CD4-positive, alpha-beta memory T cell (primary cell): ENCODE measurements around the gene C7. TPM values are rescaled to one million over a fixed set of nuclear protein-coding genes. Genes with fewer than 3 reads are reported as not detected.
"Not testable (repeated sequence)": the region's sequence is repeated elsewhere in the genome, so short reads cannot be mapped to it uniquely, and the experiment has no call there.

Experiments
- CTCF ChIA-PET: fragments of 350-600 bp; sonication (Branson Sonifier 250); formaldehyde crosslinking; loops from one replicate; lab custom pipeline; 2021; ENCODE audit warnings: inconsistent platforms; ENCODE audit not compliant: partially characterized antibody; lab: Charles Lee
- POLR2A ChIA-PET: fragments of 350-600 bp; sonication (Branson Sonifier 250); formaldehyde crosslinking; loops from one replicate; lab custom pipeline; 2021; ENCODE audit not compliant: partially characterized antibody; lab: Charles Lee
- DNase-seq, 5 donors: peaks; one replicate each; pipeline versions ENCODE4 v3.0.0 to v3.0.0-alpha.2; 2020 to 2022; ENCODE audit warnings: mixed read lengths in 1 of 5
- H3K27ac ChIP-seq: one replicate; pipeline ENCODE4 v1.7.0; 2013; ENCODE audit warnings: low read depth, low read length
- H3K27me3 ChIP-seq: 2 replicates; pipeline ENCODE4 v1.7.0; 2013; ENCODE audit warnings: mild to moderate bottlenecking, low read length, moderate library complexity; ENCODE audit not compliant: insufficient read depth
- H3K36me3 ChIP-seq: 2 replicates; pipeline ENCODE4 v1.7.0; 2013; ENCODE audit warnings: mild to moderate bottlenecking, low read length, moderate library complexity; ENCODE audit not compliant: insufficient read depth
- H3K4me1 ChIP-seq: 2 replicates; pipeline ENCODE4 v1.7.0; 2013; ENCODE audit warnings: mild to moderate bottlenecking, low read length, moderate library complexity; ENCODE audit not compliant: insufficient read depth
- H3K4me3 ChIP-seq, 2 donors: one replicate each; pipeline ENCODE4 v1.7.0; 2013; ENCODE audit warnings: low read length in 2 of 2, mild to moderate bottlenecking in 1 of 2
- H3K9me3 ChIP-seq, 2 donors: one replicate each; pipeline ENCODE4 v1.7.0; 2013; ENCODE audit warnings: low read length in 2 of 2, control low read depth in 1 of 2; ENCODE audit not compliant: control insufficient read depth in 1 of 2
- H3K27ac Mint-ChIP-seq, 7 donors: one replicate each; pipeline ENCODE4 v1.8.0; 2020 to 2021; ENCODE audit warnings: mixed read lengths in 7 of 7, mild to moderate bottlenecking in 6 of 7, inconsistent platforms in 3 of 7, moderate library complexity in 3 of 7
- H3K27me3 Mint-ChIP-seq, 2 donors: one replicate each; pipeline ENCODE4 v1.8.0; 2020 to 2021; ENCODE audit warnings: mixed read lengths in 2 of 2
- H3K36me3 Mint-ChIP-seq, 2 donors: one replicate each; pipeline ENCODE4 v1.8.0; 2020 to 2021; ENCODE audit warnings: mixed read lengths in 2 of 2, inconsistent platforms in 1 of 2, mild to moderate bottlenecking in 1 of 2
- H3K4me1 Mint-ChIP-seq, 4 donors: one replicate each; pipeline ENCODE4 v1.8.0; 2020 to 2021; ENCODE audit warnings: mixed read lengths in 4 of 4, mild to moderate bottlenecking in 1 of 4
- H3K4me3 Mint-ChIP-seq, 8 donors: one replicate each; pipeline ENCODE4 v1.8.0; 2020 to 2021; ENCODE audit warnings: mixed read lengths in 8 of 8, mild to moderate bottlenecking in 7 of 8, moderate library complexity in 6 of 8, inconsistent platforms in 3 of 8
- H3K9me3 Mint-ChIP-seq, 8 donors: one replicate each; pipeline ENCODE4 v1.8.0; 2020 to 2021; ENCODE audit warnings: mixed read lengths in 8 of 8, mild to moderate bottlenecking in 5 of 8, inconsistent platforms in 3 of 8, moderate library complexity in 1 of 8
- intact Hi-C: fragments of 100-400 bp; cut with micrococcal nuclease; formaldehyde crosslinking; loops from one replicate; pipeline ENCODE4 v1.15.1; 2023
- polyA plus RNA-seq, 2 donors: library from polyadenylated mRNA; unstranded; fragments of 300-500 nt; fragmentation: Illumina TruSeq; gene quantifications; one replicate each; pipeline ENCODE4 v1.2.3, GENCODE V29; 2021
- total RNA-seq, 2 experiments: library from RNA; stranded (reverse); gene quantifications; one replicate each; pipeline ENCODE4 v1.2.3, GENCODE V29; 2021

Gene C7
- total and polyA plus RNA-seq, 4 experiments from 2014 or later = not detected

- POLR2A ChIA-PET, H3K4me1 ChIP-seq, CTCF ChIA-PET, H3K4me1 Mint-ChIP-seq, H3K36me3 ChIP-seq, H3K27me3 ChIP-seq, H3K36me3 Mint-ChIP-seq, intact Hi-C loops, H3K4me3 ChIP-seq, H3K27ac ChIP-seq, H3K9me3 ChIP-seq, H3K27ac Mint-ChIP-seq, H3K4me3 Mint-ChIP-seq: not testable (repeated sequence)
- peak in 1 of 5 donors; percentile 28 for DNase-seq
- peaks cover 0 to 17% (median 8%) of the 10 kb centered on the region in 8 donors for H3K9me3 Mint-ChIP-seq
- H3K27me3 Mint-ChIP-seq = peaks cover 2 to 10% of the 10 kb centered on the region in 2 donors
Measured at GRCh38 chr5:41022600-41022999, 113.3 kb downstream of the C7 start.

Other genes starting within 250 kb of the C7 start
- 10 to 100 TPM; 59.3 to 64.9 TPM for gene PTGER4, start 229.6 kb upstream of the C7 start, total RNA-seq
- 100 to 1,000 TPM in 1 of 2 donors, 10 to 100 TPM in 1; 62.7 to 106 TPM for gene PTGER4, start 229.6 kb upstream of the C7 start, polyA plus RNA-seq
- 10 to 100 TPM; 15.2 to 16.2 TPM for gene TTC33, start 153.5 kb upstream of the C7 start, total RNA-seq
- gene TTC33, start 153.5 kb upstream of the C7 start, polyA plus RNA-seq = 10 to 100 TPM; 13.2 to 17.2 TPM
- gene PRKAA1, start 111.1 kb upstream of the C7 start, total RNA-seq = 100 to 1,000 TPM; 113 to 120 TPM
- gene PRKAA1, start 111.1 kb upstream of the C7 start, polyA plus RNA-seq = 10 to 100 TPM; 51.7 to 59.0 TPM
- 1,000 to 10,000 TPM; 2,354 to 2,406 TPM for gene RPL37, start 74.3 kb upstream of the C7 start, total RNA-seq
- 1,000 to 10,000 TPM; 1,217 to 2,448 TPM for gene RPL37, start 74.3 kb upstream of the C7 start, polyA plus RNA-seq
- gene CARD6, start 68.1 kb upstream of the C7 start, total RNA-seq = 1 to 10 TPM; 4.4 to 4.6 TPM
- gene CARD6, start 68.1 kb upstream of the C7 start, polyA plus RNA-seq = 1 to 10 TPM; 2.4 to 5.0 TPM
- gene MROH2B, start 161.8 kb downstream of the C7 start, total RNA-seq = not detected
- not detected for gene MROH2B, start 161.8 kb downstream of the C7 start, polyA plus RNA-seq